H1 (cell line): ENCODE measurements around the gene ZNF609. TPM values are rescaled to one million over a fixed set of nuclear protein-coding genes. Genes with fewer than 3 reads are reported as not detected.

ENCODE experiments used
- CTCF ChIA-PET: fragments of 300-600 bp; sonication (Branson Sonifier 250); formaldehyde crosslinking; loops from one replicate; lab custom pipeline; 2021; ENCODE audit not compliant: partially characterized antibody; lab: Charles Lee
- POLR2A ChIA-PET: fragments of 300-600 bp; sonication (Branson Sonifier 250); formaldehyde crosslinking; loops from one replicate; lab custom pipeline; 2021; ENCODE audit warnings: inconsistent platforms; ENCODE audit not compliant: partially characterized antibody; lab: Charles Lee
- DNase-seq, 2 experiments: peaks; one replicate each; pipeline versions ENCODE4 v3.0.0 to v3.0.0-alpha.2; 2010 to 2022; ENCODE audit warnings: low spot score in 2 of 2, low read depth in 1 of 2, mixed read lengths in 1 of 2
- FAIRE-seq: peaks from 2 replicates; lab custom pipeline; 2011; peaks lifted over from hg19 to GRCh38; lab: Jason Lieb, UNC
- H2AFZ ChIP-seq: 2 replicates; pipeline ENCODE4 v1.8.1; 2012; ENCODE audit warnings: low read length, inconsistent platforms
- H2AK5ac ChIP-seq: 2 replicates; pipeline ENCODE4 v1.6.1; 2013; ENCODE audit warnings: low read depth, low read length
- H2BK120ac ChIP-seq: replicated peaks from 2 replicates; pipeline ENCODE3; 2013; ENCODE audit warnings: low read depth, low read length, inconsistent platforms
- H2BK12ac ChIP-seq: 2 replicates; pipeline ENCODE4 v1.6.1; 2013; ENCODE audit warnings: low read depth, low read length
- H2BK15ac ChIP-seq: 2 replicates; pipeline ENCODE4 v1.6.1; 2013; ENCODE audit warnings: low read length
- H2BK20ac ChIP-seq: 2 replicates; pipeline ENCODE4 v1.6.1; 2013; ENCODE audit warnings: low read length
- H2BK5ac ChIP-seq: 2 replicates; pipeline ENCODE4 v1.6.1; 2013; ENCODE audit warnings: low read depth, low read length
- H3K14ac ChIP-seq: 2 replicates; pipeline ENCODE4 v1.6.1; 2013; ENCODE audit warnings: inconsistent platforms; ENCODE audit not compliant: insufficient read length
- H3K18ac ChIP-seq: 2 replicates; pipeline ENCODE4 v1.6.1; 2013; ENCODE audit warnings: low read length; ENCODE audit errors: extremely low read depth
- H3K23ac ChIP-seq: 2 replicates; pipeline ENCODE4 v1.6.1; 2013; ENCODE audit warnings: inconsistent platforms; ENCODE audit not compliant: insufficient read length
- H3K23me2 ChIP-seq: 2 replicates; pipeline ENCODE4 v1.6.1; 2013; ENCODE audit warnings: low read depth, low read length
- H3K27ac ChIP-seq: 2 replicates; pipeline ENCODE4 v1.6.1; 2011; ENCODE audit warnings: low read depth, low read length, inconsistent platforms
- H3K27me3 ChIP-seq, 4 experiments: replicated peaks in 1 of 4; 1 replicate in 1 of 4; 2 replicates in 3 of 4; pipeline versions ENCODE4 v1.6.1 to v1.8.1; 2011 to 2013; ENCODE audit warnings: low read length in 3 of 4, mild to moderate bottlenecking in 3 of 4, inconsistent platforms in 2 of 4, mixed read lengths in 2 of 4, moderate library complexity in 1 of 4; ENCODE audit not compliant: control insufficient read depth in 3 of 4, insufficient read depth in 3 of 4; ENCODE audit errors: extremely low read depth in 1 of 4
- H3K36me3 ChIP-seq, 4 experiments: 2 replicates each; pipeline versions ENCODE4 v1.6.1 to v1.8.1; 2011 to 2013; ENCODE audit warnings: mild to moderate bottlenecking in 4 of 4, low read length in 3 of 4, moderate library complexity in 2 of 4, control low read depth in 1 of 4, inconsistent platforms in 1 of 4; ENCODE audit not compliant: insufficient read depth in 4 of 4, control insufficient read depth in 2 of 4
- H3K4ac ChIP-seq: replicated peaks from 2 replicates; pipeline ENCODE3; 2013; ENCODE audit warnings: low read length, low read depth, mixed read lengths, inconsistent platforms; ENCODE audit not compliant: insufficient read length
- H3K4me1 ChIP-seq, 4 experiments: replicated peaks in 1 of 4; 1 replicate in 1 of 4; 2 replicates in 3 of 4; pipeline versions ENCODE4 v1.6.1 to v1.8.1; 2011 to 2013; ENCODE audit warnings: low read length in 3 of 4, inconsistent platforms in 2 of 4, mixed read lengths in 1 of 4; ENCODE audit not compliant: insufficient read depth in 4 of 4, control insufficient read depth in 3 of 4
- H3K4me2 ChIP-seq, 2 experiments: 2 replicates each; pipeline versions ENCODE4 v1.6.1 to v1.8.1; 2011 to 2013; ENCODE audit warnings: low read depth in 2 of 2, low read length in 2 of 2, control low read depth in 1 of 2, inconsistent platforms in 1 of 2, mild to moderate bottlenecking in 1 of 2; ENCODE audit not compliant: insufficient read depth in 1 of 2
- H3K4me3 ChIP-seq, 4 experiments: fragments of 200-600, 300-600 bp in 1 of 4; sonication (generic), shearing (Covaris generic), sonication (Bioruptor Twin) in 1 of 4; 2 replicates each; pipeline versions ENCODE4 v1.5.1 to v1.8.1; 2011 to 2016; ENCODE audit warnings: low read length in 4 of 4, low read depth in 3 of 4, control low read depth in 2 of 4, inconsistent platforms in 2 of 4, mild to moderate bottlenecking in 2 of 4, mixed read lengths in 1 of 4, moderate library complexity in 1 of 4; ENCODE audit not compliant: insufficient read depth in 2 of 4; ENCODE audit errors: extremely low read depth in 1 of 4
- H3K56ac ChIP-seq: replicated peaks from 2 replicates; pipeline ENCODE3; 2013; ENCODE audit warnings: low read depth, mild to moderate bottlenecking, mixed read lengths, low read length, inconsistent platforms; ENCODE audit not compliant: insufficient read length
- H3K79me1 ChIP-seq: 2 replicates; pipeline ENCODE4 v1.6.1; 2013; ENCODE audit warnings: low read depth, low read length, control low read depth
- H3K79me2 ChIP-seq, 2 experiments: 2 replicates each; pipeline versions ENCODE4 v1.6.1 to v1.8.1; 2012 to 2013; ENCODE audit warnings: low read length in 2 of 2, mild to moderate bottlenecking in 2 of 2, inconsistent platforms in 1 of 2; ENCODE audit not compliant: insufficient read depth in 2 of 2, control insufficient read depth in 1 of 2
- H3K9ac ChIP-seq, 4 experiments: replicated peaks in 1 of 4; 1 replicate in 1 of 4; 2 replicates in 3 of 4; pipeline versions ENCODE4 v1.6.1 to v1.8.1; 2011 to 2013; ENCODE audit warnings: low read depth in 3 of 4, low read length in 3 of 4, control low read depth in 2 of 4, mild to moderate bottlenecking in 2 of 4, moderate library complexity in 2 of 4, inconsistent platforms in 1 of 4; ENCODE audit errors: extremely low read depth in 1 of 4
- H3K9me3 ChIP-seq, 2 experiments: 2 replicates each; pipeline versions ENCODE4 v1.6.1 to v1.8.1; 2012 to 2013; ENCODE audit warnings: mild to moderate bottlenecking in 2 of 2, moderate library complexity in 2 of 2, control low read depth in 1 of 2, inconsistent platforms in 1 of 2, low read depth in 1 of 2, low read length in 1 of 2, mixed read lengths in 1 of 2; ENCODE audit not compliant: insufficient read depth in 2 of 2
- H4K20me1 ChIP-seq, 2 experiments: replicated peaks in 1 of 2; 2 replicates each; pipeline versions ENCODE3 to v1.8.1; 2011 to 2013; ENCODE audit warnings: inconsistent platforms in 2 of 2, low read length in 2 of 2, mild to moderate bottlenecking in 1 of 2; ENCODE audit not compliant: insufficient read depth in 2 of 2, control insufficient read depth in 1 of 2
- H4K5ac ChIP-seq: 2 replicates; pipeline ENCODE4 v1.6.1; 2013; ENCODE audit warnings: low read length, low read depth, mixed read lengths, inconsistent platforms; ENCODE audit not compliant: insufficient read length
- H4K8ac ChIP-seq: 2 replicates; pipeline ENCODE4 v1.8.0; 2013; ENCODE audit warnings: mild to moderate bottlenecking, moderate library complexity, low read length, inconsistent platforms; ENCODE audit not compliant: insufficient read depth; ENCODE audit errors: extremely low read depth
- H4K91ac ChIP-seq: replicated peaks from 2 replicates; pipeline ENCODE3; 2013; ENCODE audit warnings: low read length, mixed read lengths, inconsistent platforms; ENCODE audit not compliant: insufficient read length
- POLR2A ChIP-seq, 2 experiments: IDR thresholded peaks; 1 replicate in 1 of 2; 2 replicates in 1 of 2; pipeline ENCODE4 v1.6.1; 2011; ENCODE audit warnings: low read depth in 2 of 2, low read length in 2 of 2, mild to moderate bottlenecking in 2 of 2; ENCODE audit errors: control extremely low read depth in 1 of 2
- POLR2AphosphoS5 ChIP-seq: IDR thresholded peaks from 2 replicates; pipeline ENCODE4 v1.6.1; 2011; ENCODE audit warnings: low read depth, low read length
- WGBS, 2 experiments: shearing (Covaris generic) in 1 of 2; methylation state at CpG; one replicate each; pipeline versions ENCODE4 v1.1.6 to v1.1.7; 2013 to 2015; ENCODE audit warnings: low lambda C conversion rate in 2 of 2, mixed read lengths in 2 of 2, inconsistent platforms in 1 of 2, low coverage in 1 of 2, missing lambda C conversion rate in 1 of 2; ENCODE audit not compliant: insufficient replicate concordance in 2 of 2, insufficient coverage in 1 of 2, insufficient read length in 1 of 2; ENCODE audit errors: extremely low coverage in 1 of 2, missing lambda C conversion rate in 1 of 2; 5-methylcytosine and 5-hydroxymethylcytosine counted together
- polyA plus RNA-seq, 7 experiments: library from polyadenylated mRNA; depleted of rRNA in 3 of 7; stranded (reverse) in 5 of 7; unstranded in 2 of 7; fragments of >200 nt in 5 of 7; fragments of 200-250 nt in 2 of 7; gene quantifications; 1 replicate in 5 of 7; 2 replicates in 1 of 7; 4 replicates in 1 of 7; pipeline versions ENCODE4 v1.2.1 to v1.2.3, GENCODE V29; 2011 to 2013; ENCODE audit warnings: missing spikeins in 2 of 7, mixed read lengths in 2 of 7
- total RNA-seq: library from RNA; stranded (reverse); fragmentation: NEBNext Ultra II Directional; extraction: Animal tissue kit (Norgen Biotek cat#: 25700); gene quantifications from 2 replicates; pipeline ENCODE4 v1.2.1, GENCODE V29; 2021

The ZNF609 gene
- total and polyA plus RNA-seq, 2 of the 8 experiments (the other 6 are each of a cell fraction or from before 2014, with no cell fraction given) = 15.5 to 47.8 TPM

- Histone ChIP-seq H3K79me1 (peaks cover 6% of the 10 kb centered on the region), H2BK20ac (peak overlapping the region; percentile 66; the same call in 1 of the 2 replicates), H3K4ac (no peak overlapping the region), H2BK5ac (peak overlapping the region; percentile 71; the same call in 1 of the 2 replicates), H3K4me2 (peak overlapping the region; percentile 51 to 59), H3K4me3 (peak overlapping the region in 1 of 4 experiments; percentile 46; a peak in 1 of 8 replicates), H2AFZ (no peak overlapping the region), H3K9ac (peak overlapping the region in 3 of 4 experiments; percentile 19 to 68 (median 21); a peak in 4 of 7 replicates), H2BK120ac (no peak overlapping the region), H2AK5ac (peak overlapping the region; percentile 84), H3K36me3 (no peaks in the 10 kb centered on the region; a peak in 1 of 8 replicates), H4K91ac (peak overlapping the region; percentile 5), H2BK15ac (no peak overlapping the region), H3K79me2 (peaks cover 4 to 72% of the 10 kb centered on the region in 2 experiments)
- CTCF ChIA-PET = interaction anchor here (0.7 to 3.7 kb wide), 10 partner anchors 9 to 175 kb away, joined by 3 to 18 read pairs (median 4); no protein-coding TSS in a partner anchor
- WGBS, 2 experiments = 75% methylated on average over 4 of the region's 4 CpGs; no CpG with 5 or more reads in 1 of the 2 experiments
- DNase-seq = no peak
- TF ChIP-seq POLR2AphosphoS5 (no peak), POLR2A (IDR thresholded peaks at IDR 0.05; ENCODE audit: control extremely low read depth in 1 of 2, low read depth in 2 of 2, low read length in 2 of 2) (0 out of 3 replicates have a peak, but pooled peaks of 1 of the 2 experiments have one; percentile 10)
- TF ChIP-seq, all 59 proteins: peak for 1
- H4K20me1 ChIP-seq = peaks cover 0 to 3% of the 10 kb centered on the region in 2 experiments
- H3K27ac ChIP-seq = peak overlapping the region; percentile 84
- H4K5ac ChIP-seq = no peak overlapping the region
- POLR2A ChIA-PET = interaction anchor here (0.5 to 4.1 kb wide), 10 partner anchors 9 to 726 kb away, joined by 3 to 25 read pairs (median 4); no protein-coding TSS in a partner anchor
- H3K27me3 ChIP-seq = no peaks in the 10 kb centered on the region
- peaks cover 9 to 21% (median 18%) of the 10 kb centered on the region in 4 experiments; a peak in 6 of 7 replicates for H3K4me1 ChIP-seq
- H3K18ac ChIP-seq = peak overlapping the region; percentile 42; the same call in 1 of the 2 replicates
- no peak overlapping the region for H3K23ac ChIP-seq
- H3K23me2 ChIP-seq = no peaks in the 10 kb centered on the region
- no peak overlapping the region for H3K56ac ChIP-seq
- no peak overlapping the region for H3K14ac ChIP-seq
- H4K8ac ChIP-seq = no peak overlapping the region
- peak overlapping the region; percentile 95 for H2BK12ac ChIP-seq
- FAIRE-seq = no peak
- peaks cover 0 to 3% of the 10 kb centered on the region in 2 experiments; a peak in 2 of 4 replicates for H3K9me3 ChIP-seq
Measured at GRCh38 chr15:64635499-64636495, 175.4 kb downstream of the ZNF609 start.
